ENCODE measurements around the gene PSENEN.

Gene PSENEN

GRCh38 chr19:35744430-35745327 lies 772 bp upstream of the PSENEN start:
- peak overlapping the region; percentile 79 for H3K4me3 ChIP-seq (ENCODE audit: low read length)
- TF ChIP-seq ZNF274 (IDR thresholded peaks at IDR 0.05; ENCODE audit: low read depth, low read length): no peak

- H3K4me3 ChIP-seq (ENCODE audit: low read length): peak overlapping the region; percentile 91
- no peak for TF ChIP-seq ZNF274 (IDR thresholded peaks at IDR 0.05; ENCODE audit: low read depth, low read length)
Observed at GRCh38 chr19:35746087-35746462, 624 bp downstream of the PSENEN start.

GRCh38 chr19:35746531-35746930 lies 1.1 kb downstream of the PSENEN start:
- peak overlapping the region; percentile 91; the same call in 1 of the 2 replicates for H3K4me3 ChIP-seq (ENCODE audit: low read length)
- TF ChIP-seq ZNF274 (IDR thresholded peaks at IDR 0.05; ENCODE audit: low read depth, low read length): no peak

- peak within 1 kb of the TSS; percentile 77 for H3K4me3 ChIP-seq (ENCODE audit: low read length)
- TF ChIP-seq ZNF274 (IDR thresholded peaks at IDR 0.05; ENCODE audit: low read depth, low read length): no peak
Observed at GRCh38 chr19:35748106-35749020, 2.9 kb downstream of the PSENEN start, which contains the start of gene LIN37. LIN37 (plus strand) TSS chr19:35748576; CDS start chr19:35748725, 149 bp downstream.

- no peak for TF ChIP-seq ZNF274 (IDR thresholded peaks at IDR 0.05; ENCODE audit: low read depth, low read length)
- H3K4me3 ChIP-seq (ENCODE audit: low read length): no peak overlapping the region
Observed at GRCh38 chr19:35750167-35750566, 4.7 kb downstream of the PSENEN start.

GRCh38 chr19:35751839-35752745 lies 6.6 kb downstream of the PSENEN start:
- TF ChIP-seq ZNF274 (IDR thresholded peaks at IDR 0.05; ENCODE audit: low read depth, low read length): no peak
- no peak overlapping the region for H3K4me3 ChIP-seq (ENCODE audit: low read length)

- no peak for TF ChIP-seq ZNF274 (IDR thresholded peaks at IDR 0.05; ENCODE audit: low read depth, low read length)
- H3K4me3 ChIP-seq (ENCODE audit: low read length): no peak overlapping the region
Observed at GRCh38 chr19:35752746-35753350, 7.4 kb downstream of the PSENEN start.

- TF ChIP-seq ZNF274 (IDR thresholded peaks at IDR 0.05; ENCODE audit: low read depth, low read length): no peak
- H3K4me3 ChIP-seq (ENCODE audit: low read length): no peak overlapping the region
Observed at GRCh38 chr19:35753634-35754369, 8.4 kb downstream of the PSENEN start.

- H3K4me3 ChIP-seq (ENCODE audit: low read length): no peak overlapping the region
- no peak for TF ChIP-seq ZNF274 (IDR thresholded peaks at IDR 0.05; ENCODE audit: low read depth, low read length)
Observed at GRCh38 chr19:35754370-35755130, 9.1 kb downstream of the PSENEN start.

- no peak for TF ChIP-seq ZNF274 (IDR thresholded peaks at IDR 0.05; ENCODE audit: low read depth, low read length)
- H3K4me3 ChIP-seq (ENCODE audit: low read length): no peak overlapping the region
Observed at GRCh38 chr19:35755131-35755549, 9.7 kb downstream of the PSENEN start.

GRCh38 chr19:35755550-35756376 lies 10.3 kb downstream of the PSENEN start:
- no peak for TF ChIP-seq ZNF274 (IDR thresholded peaks at IDR 0.05; ENCODE audit: low read depth, low read length)
- no peak overlapping the region for H3K4me3 ChIP-seq (ENCODE audit: low read length)
